ENCODE results near the gene PRICKLE2.

PRICKLE2 gene

GRCh38 chr3:64131725-64132469 lies 93.4 kb downstream of the PRICKLE2 start:
- no peak for DNase-seq (ENCODE audit: low spot score)

- no peak for DNase-seq (ENCODE audit: low spot score)
Measured at GRCh38 chr3:64130436-64130835, 94.8 kb downstream of the PRICKLE2 start.

- no peak for DNase-seq (ENCODE audit: low spot score)
Measured at GRCh38 chr3:64129581-64129980, 95.7 kb downstream of the PRICKLE2 start.

GRCh38 chr3:64129106-64129505 lies 96.2 kb downstream of the PRICKLE2 start:
- DNase-seq (ENCODE audit: low spot score) = no peak

GRCh38 chr3:64125561-64125960 lies 99.7 kb downstream of the PRICKLE2 start:
- no peak for DNase-seq (ENCODE audit: low spot score)

GRCh38 chr3:64123931-64124330 lies 101.3 kb downstream of the PRICKLE2 start:
- DNase-seq (ENCODE audit: low spot score) = no peak

GRCh38 chr3:64122476-64122875 lies 102.8 kb downstream of the PRICKLE2 start:
- no peak for DNase-seq (ENCODE audit: low spot score)

- no peak for DNase-seq (ENCODE audit: low spot score)
Measured at GRCh38 chr3:64121750-64122311, 103.4 kb downstream of the PRICKLE2 start.

GRCh38 chr3:64120876-64121275 lies 104.4 kb downstream of the PRICKLE2 start:
- no peak for DNase-seq (ENCODE audit: low spot score)

- no peak for DNase-seq (ENCODE audit: low spot score)
Measured at GRCh38 chr3:64117483-64117882, 107.8 kb downstream of the PRICKLE2 start.

GRCh38 chr3:64114651-64115050 lies 110.6 kb downstream of the PRICKLE2 start:
- no peak for DNase-seq (ENCODE audit: low spot score)

GRCh38 chr3:64111872-64112271 lies 113.4 kb downstream of the PRICKLE2 start:
- DNase-seq (ENCODE audit: low spot score) = no peak

- DNase-seq (ENCODE audit: low spot score) = no peak
Measured at GRCh38 chr3:64111083-64111482, 114.2 kb downstream of the PRICKLE2 start.

GRCh38 chr3:64110071-64110470 lies 115.2 kb downstream of the PRICKLE2 start:
- no peak for DNase-seq (ENCODE audit: low spot score)

- DNase-seq (ENCODE audit: low spot score) = no peak
Measured at GRCh38 chr3:64109438-64109837, 115.8 kb downstream of the PRICKLE2 start.

GRCh38 chr3:64108784-64109317 lies 116.4 kb downstream of the PRICKLE2 start:
- DNase-seq (ENCODE audit: low spot score) = no peak

- DNase-seq (ENCODE audit: low spot score) = no peak
Measured at GRCh38 chr3:64108231-64108630, 117.0 kb downstream of the PRICKLE2 start.

- no peak for DNase-seq (ENCODE audit: low spot score)
Measured at GRCh38 chr3:64107190-64107589, 118.1 kb downstream of the PRICKLE2 start.

- no peak for DNase-seq (ENCODE audit: low spot score)
Measured at GRCh38 chr3:64105816-64106215, 119.5 kb downstream of the PRICKLE2 start.

- DNase-seq (ENCODE audit: low spot score) = no peak
Measured at GRCh38 chr3:64104691-64105111, 120.6 kb downstream of the PRICKLE2 start.

- no peak for DNase-seq (ENCODE audit: low spot score)
Measured at GRCh38 chr3:64104006-64104405, 121.3 kb downstream of the PRICKLE2 start.

- DNase-seq (ENCODE audit: low spot score) = no peak
Measured at GRCh38 chr3:64103131-64103530, 122.1 kb downstream of the PRICKLE2 start.

- DNase-seq (ENCODE audit: low spot score) = no peak
Measured at GRCh38 chr3:64102147-64102546, 123.1 kb downstream of the PRICKLE2 start.

- no peak for DNase-seq (ENCODE audit: low spot score)
Measured at GRCh38 chr3:64099316-64099715, 126.0 kb downstream of the PRICKLE2 start.

Data from hepatic stellate cell (primary cell).